H1 (cell line): ENCODE data around the gene TMEM127. TPM values are rescaled to one million over a fixed set of nuclear protein-coding genes. Genes with fewer than 3 reads are reported as not detected.

Source experiments
- CTCF ChIA-PET: fragments of 300-600 bp; sonication (Branson Sonifier 250); formaldehyde crosslinking; loops from one replicate; lab custom pipeline; 2021; ENCODE audit not compliant: partially characterized antibody; lab: Charles Lee
- POLR2A ChIA-PET: fragments of 300-600 bp; sonication (Branson Sonifier 250); formaldehyde crosslinking; loops from one replicate; lab custom pipeline; 2021; ENCODE audit warnings: inconsistent platforms; ENCODE audit not compliant: partially characterized antibody; lab: Charles Lee
- DNase-seq, 2 experiments: peaks; one replicate each; pipeline versions ENCODE4 v3.0.0 to v3.0.0-alpha.2; 2010 to 2022; ENCODE audit warnings: low spot score in 2 of 2, low read depth in 1 of 2, mixed read lengths in 1 of 2
- FAIRE-seq: peaks from 2 replicates; lab custom pipeline; 2011; peaks lifted over from hg19 to GRCh38; lab: Jason Lieb, UNC
- H2AFZ ChIP-seq: 2 replicates; pipeline ENCODE4 v1.8.1; 2012; ENCODE audit warnings: low read length, inconsistent platforms
- H2AK5ac ChIP-seq: 2 replicates; pipeline ENCODE4 v1.6.1; 2013; ENCODE audit warnings: low read depth, low read length
- H2BK120ac ChIP-seq: replicated peaks from 2 replicates; pipeline ENCODE3; 2013; ENCODE audit warnings: low read depth, low read length, inconsistent platforms
- H2BK12ac ChIP-seq: 2 replicates; pipeline ENCODE4 v1.6.1; 2013; ENCODE audit warnings: low read depth, low read length
- H2BK15ac ChIP-seq: 2 replicates; pipeline ENCODE4 v1.6.1; 2013; ENCODE audit warnings: low read length
- H2BK20ac ChIP-seq: 2 replicates; pipeline ENCODE4 v1.6.1; 2013; ENCODE audit warnings: low read length
- H2BK5ac ChIP-seq: 2 replicates; pipeline ENCODE4 v1.6.1; 2013; ENCODE audit warnings: low read depth, low read length
- H3K14ac ChIP-seq: 2 replicates; pipeline ENCODE4 v1.6.1; 2013; ENCODE audit warnings: inconsistent platforms; ENCODE audit not compliant: insufficient read length
- H3K18ac ChIP-seq: 2 replicates; pipeline ENCODE4 v1.6.1; 2013; ENCODE audit warnings: low read length; ENCODE audit errors: extremely low read depth
- H3K23ac ChIP-seq: 2 replicates; pipeline ENCODE4 v1.6.1; 2013; ENCODE audit warnings: inconsistent platforms; ENCODE audit not compliant: insufficient read length
- H3K23me2 ChIP-seq: 2 replicates; pipeline ENCODE4 v1.6.1; 2013; ENCODE audit warnings: low read depth, low read length
- H3K27ac ChIP-seq: 2 replicates; pipeline ENCODE4 v1.6.1; 2011; ENCODE audit warnings: low read depth, low read length, inconsistent platforms
- H3K27me3 ChIP-seq, 4 experiments: replicated peaks in 1 of 4; 1 replicate in 1 of 4; 2 replicates in 3 of 4; pipeline versions ENCODE4 v1.6.1 to v1.8.1; 2011 to 2013; ENCODE audit warnings: low read length in 3 of 4, mild to moderate bottlenecking in 3 of 4, inconsistent platforms in 2 of 4, mixed read lengths in 2 of 4, moderate library complexity in 1 of 4; ENCODE audit not compliant: control insufficient read depth in 3 of 4, insufficient read depth in 3 of 4; ENCODE audit errors: extremely low read depth in 1 of 4
- H3K36me3 ChIP-seq, 4 experiments: 2 replicates each; pipeline versions ENCODE4 v1.6.1 to v1.8.1; 2011 to 2013; ENCODE audit warnings: mild to moderate bottlenecking in 4 of 4, low read length in 3 of 4, moderate library complexity in 2 of 4, control low read depth in 1 of 4, inconsistent platforms in 1 of 4; ENCODE audit not compliant: insufficient read depth in 4 of 4, control insufficient read depth in 2 of 4
- H3K4ac ChIP-seq: replicated peaks from 2 replicates; pipeline ENCODE3; 2013; ENCODE audit warnings: low read length, low read depth, mixed read lengths, inconsistent platforms; ENCODE audit not compliant: insufficient read length
- H3K4me1 ChIP-seq, 4 experiments: replicated peaks in 1 of 4; 1 replicate in 1 of 4; 2 replicates in 3 of 4; pipeline versions ENCODE4 v1.6.1 to v1.8.1; 2011 to 2013; ENCODE audit warnings: low read length in 3 of 4, inconsistent platforms in 2 of 4, mixed read lengths in 1 of 4; ENCODE audit not compliant: insufficient read depth in 4 of 4, control insufficient read depth in 3 of 4
- H3K4me2 ChIP-seq, 2 experiments: 2 replicates each; pipeline versions ENCODE4 v1.6.1 to v1.8.1; 2011 to 2013; ENCODE audit warnings: low read depth in 2 of 2, low read length in 2 of 2, control low read depth in 1 of 2, inconsistent platforms in 1 of 2, mild to moderate bottlenecking in 1 of 2; ENCODE audit not compliant: insufficient read depth in 1 of 2
- H3K4me3 ChIP-seq, 4 experiments: fragments of 200-600, 300-600 bp in 1 of 4; sonication (generic), shearing (Covaris generic), sonication (Bioruptor Twin) in 1 of 4; 2 replicates each; pipeline versions ENCODE4 v1.5.1 to v1.8.1; 2011 to 2016; ENCODE audit warnings: low read length in 4 of 4, low read depth in 3 of 4, control low read depth in 2 of 4, inconsistent platforms in 2 of 4, mild to moderate bottlenecking in 2 of 4, mixed read lengths in 1 of 4, moderate library complexity in 1 of 4; ENCODE audit not compliant: insufficient read depth in 2 of 4; ENCODE audit errors: extremely low read depth in 1 of 4
- H3K56ac ChIP-seq: replicated peaks from 2 replicates; pipeline ENCODE3; 2013; ENCODE audit warnings: low read depth, mild to moderate bottlenecking, mixed read lengths, low read length, inconsistent platforms; ENCODE audit not compliant: insufficient read length
- H3K79me1 ChIP-seq: 2 replicates; pipeline ENCODE4 v1.6.1; 2013; ENCODE audit warnings: low read depth, low read length, control low read depth
- H3K79me2 ChIP-seq, 2 experiments: 2 replicates each; pipeline versions ENCODE4 v1.6.1 to v1.8.1; 2012 to 2013; ENCODE audit warnings: low read length in 2 of 2, mild to moderate bottlenecking in 2 of 2, inconsistent platforms in 1 of 2; ENCODE audit not compliant: insufficient read depth in 2 of 2, control insufficient read depth in 1 of 2
- H3K9ac ChIP-seq, 4 experiments: replicated peaks in 1 of 4; 1 replicate in 1 of 4; 2 replicates in 3 of 4; pipeline versions ENCODE4 v1.6.1 to v1.8.1; 2011 to 2013; ENCODE audit warnings: low read depth in 3 of 4, low read length in 3 of 4, control low read depth in 2 of 4, mild to moderate bottlenecking in 2 of 4, moderate library complexity in 2 of 4, inconsistent platforms in 1 of 4; ENCODE audit errors: extremely low read depth in 1 of 4
- H3K9me3 ChIP-seq, 2 experiments: 2 replicates each; pipeline versions ENCODE4 v1.6.1 to v1.8.1; 2012 to 2013; ENCODE audit warnings: mild to moderate bottlenecking in 2 of 2, moderate library complexity in 2 of 2, control low read depth in 1 of 2, inconsistent platforms in 1 of 2, low read depth in 1 of 2, low read length in 1 of 2, mixed read lengths in 1 of 2; ENCODE audit not compliant: insufficient read depth in 2 of 2
- H4K20me1 ChIP-seq, 2 experiments: replicated peaks in 1 of 2; 2 replicates each; pipeline versions ENCODE3 to v1.8.1; 2011 to 2013; ENCODE audit warnings: inconsistent platforms in 2 of 2, low read length in 2 of 2, mild to moderate bottlenecking in 1 of 2; ENCODE audit not compliant: insufficient read depth in 2 of 2, control insufficient read depth in 1 of 2
- H4K5ac ChIP-seq: 2 replicates; pipeline ENCODE4 v1.6.1; 2013; ENCODE audit warnings: low read length, low read depth, mixed read lengths, inconsistent platforms; ENCODE audit not compliant: insufficient read length
- H4K8ac ChIP-seq: 2 replicates; pipeline ENCODE4 v1.8.0; 2013; ENCODE audit warnings: mild to moderate bottlenecking, moderate library complexity, low read length, inconsistent platforms; ENCODE audit not compliant: insufficient read depth; ENCODE audit errors: extremely low read depth
- H4K91ac ChIP-seq: replicated peaks from 2 replicates; pipeline ENCODE3; 2013; ENCODE audit warnings: low read length, mixed read lengths, inconsistent platforms; ENCODE audit not compliant: insufficient read length
- BACH1 ChIP-seq: IDR thresholded peaks from 2 replicates; pipeline ENCODE4 v1.6.1; 2012; ENCODE audit warnings: low read length, improper control_type of control experiment
- BCL11A ChIP-seq, 2 experiments: IDR thresholded peaks; one replicate each; pipeline ENCODE4 v1.6.1; 2011; ENCODE audit warnings: low read depth in 2 of 2, low read length in 2 of 2, mild to moderate bottlenecking in 2 of 2
- BRCA1 ChIP-seq: IDR thresholded peaks from 2 replicates; pipeline ENCODE4 v1.6.1; 2012; ENCODE audit warnings: low read depth, low read length, improper control_type of control experiment
- EGR1 ChIP-seq: IDR thresholded peaks from 2 replicates; pipeline ENCODE4 v1.6.1; 2011; ENCODE audit warnings: low read depth, low read length, borderline replicate concordance
- EZH2 ChIP-seq: fragments of 200-600 bp; sonication (generic); IDR thresholded peaks from 2 replicates; pipeline ENCODE4 v1.7.1; 2012; ENCODE audit warnings: low read depth, mild to moderate bottlenecking, moderate library complexity, low read length, inconsistent platforms; ENCODE audit not compliant: severe bottlenecking
- FOSL1 ChIP-seq: IDR thresholded peaks from 2 replicates; pipeline ENCODE4 v1.6.1; 2011; ENCODE audit warnings: mild to moderate bottlenecking, low read depth, low read length, moderate library complexity; ENCODE audit not compliant: insufficient read depth
- HDAC2 ChIP-seq, 2 experiments: fragments of 300-600 bp in 1 of 2; sonication (generic) in 1 of 2; IDR thresholded peaks; 2 replicates each; pipeline ENCODE4 v1.6.1; 2011 to 2012; ENCODE audit warnings: low read depth in 2 of 2, low read length in 2 of 2, mild to moderate bottlenecking in 2 of 2, moderate library complexity in 2 of 2, borderline replicate concordance in 1 of 2, inconsistent platforms in 1 of 2
- JUND ChIP-seq: IDR thresholded peaks from 2 replicates; pipeline ENCODE4 v1.6.1; 2011; ENCODE audit warnings: mild to moderate bottlenecking, improper control_type of control experiment, low read length
- POU5F1 ChIP-seq: IDR thresholded peaks from 2 replicates; pipeline ENCODE4 v1.6.1; 2011; ENCODE audit warnings: low read depth, mild to moderate bottlenecking, low read length, moderate library complexity
- RAD21 ChIP-seq, 2 experiments: IDR thresholded peaks in 1 of 2; conservative IDR thresholded peaks in 1 of 2; 2 replicates each; pipeline ENCODE4 v1.6.1; 2011; ENCODE audit warnings: low read depth in 2 of 2, low read length in 2 of 2, improper control_type of control experiment in 1 of 2, inconsistent platforms in 1 of 2, mild to moderate bottlenecking in 1 of 2, moderate library complexity in 1 of 2
- RXRA ChIP-seq: IDR thresholded peaks from 2 replicates; pipeline ENCODE4 v1.6.1; 2011; ENCODE audit warnings: low read depth, mild to moderate bottlenecking, low read length, moderate library complexity; ENCODE audit not compliant: insufficient read depth
- SIRT6 ChIP-seq: IDR thresholded peaks from one replicate; pipeline ENCODE4 v1.7.1; 2012; ENCODE audit warnings: low read length, inconsistent platforms
- TBP ChIP-seq: IDR thresholded peaks from 2 replicates; pipeline ENCODE4 v1.6.1; 2011; ENCODE audit warnings: low read depth, low read length, improper control_type of control experiment
- TCF12 ChIP-seq: IDR thresholded peaks from 2 replicates; pipeline ENCODE4 v1.6.1; 2011; ENCODE audit warnings: low read depth, mild to moderate bottlenecking, low read length
- WGBS, 2 experiments: shearing (Covaris generic) in 1 of 2; methylation state at CpG; one replicate each; pipeline versions ENCODE4 v1.1.6 to v1.1.7; 2013 to 2015; ENCODE audit warnings: low lambda C conversion rate in 2 of 2, mixed read lengths in 2 of 2, inconsistent platforms in 1 of 2, low coverage in 1 of 2, missing lambda C conversion rate in 1 of 2; ENCODE audit not compliant: insufficient replicate concordance in 2 of 2, insufficient coverage in 1 of 2, insufficient read length in 1 of 2; ENCODE audit errors: extremely low coverage in 1 of 2, missing lambda C conversion rate in 1 of 2; 5-methylcytosine and 5-hydroxymethylcytosine counted together
- polyA plus RNA-seq, 7 experiments: library from polyadenylated mRNA; depleted of rRNA in 3 of 7; stranded (reverse) in 5 of 7; unstranded in 2 of 7; fragments of >200 nt in 5 of 7; fragments of 200-250 nt in 2 of 7; gene quantifications; 1 replicate in 5 of 7; 2 replicates in 1 of 7; 4 replicates in 1 of 7; pipeline versions ENCODE4 v1.2.1 to v1.2.3, GENCODE V29; 2011 to 2013; ENCODE audit warnings: missing spikeins in 2 of 7, mixed read lengths in 2 of 7
- total RNA-seq: library from RNA; stranded (reverse); fragmentation: NEBNext Ultra II Directional; extraction: Animal tissue kit (Norgen Biotek cat#: 25700); gene quantifications from 2 replicates; pipeline ENCODE4 v1.2.1, GENCODE V29; 2021

Gene TMEM127
- total and polyA plus RNA-seq, 2 of the 8 experiments (the other 6 are each of a cell fraction or from before 2014, with no cell fraction given), result 25.0 to 41.0 TPM

DNA sequence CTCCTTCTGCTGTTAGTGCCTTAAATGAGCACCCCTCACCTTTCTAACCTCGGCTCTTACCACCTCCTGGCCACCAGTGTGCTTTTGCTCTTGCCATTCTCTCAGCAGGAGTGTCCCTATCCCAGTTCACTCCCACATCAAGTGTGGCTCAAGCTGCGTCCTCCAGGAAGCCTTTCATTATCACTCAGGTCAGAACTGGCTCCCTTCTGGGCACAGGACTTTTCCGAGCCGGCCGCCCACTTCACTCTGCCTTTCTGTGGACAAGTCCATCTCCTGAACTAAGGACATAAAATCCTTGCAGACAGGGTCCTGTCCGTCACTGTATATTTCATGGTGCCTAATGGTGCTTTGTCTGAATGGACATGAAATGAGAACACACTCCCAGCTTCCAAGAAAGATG lies 15.6 kb downstream of the TMEM127 start:
- FAIRE-seq, result no peak
- ChIA-PET CTCF (interaction anchor here (0.6 to 2.6 kb wide), 6 partner anchors 9 to 106 kb away, joined by 3 to 11 read pairs (median 3); no protein-coding TSS in a partner anchor), POLR2A (interaction anchor here (0.9 to 4.3 kb wide), 6 partner anchors 10 to 257 kb away, joined by 3 to 16 read pairs (median 4); no protein-coding TSS in a partner anchor)
- H2BK20ac ChIP-seq, result no peak overlapping the region
- peaks cover 2% of the 10 kb centered on the region; the same call in 1 of the 2 replicates for H3K79me1 ChIP-seq
- WGBS, 2 experiments, result 82% methylated on average over 6 of the region's 6 CpGs; no CpG with 5 or more reads in 1 of the 2 experiments
- H3K4ac ChIP-seq, result no peak overlapping the region
- H4K91ac ChIP-seq, result no peak overlapping the region
- no peak overlapping the region for H3K23ac ChIP-seq
- H3K4me2 ChIP-seq, result no peak overlapping the region
- H2AK5ac ChIP-seq, result no peak overlapping the region
- no peak overlapping the region for H2BK15ac ChIP-seq
- no peaks in the 10 kb centered on the region for H3K4me1 ChIP-seq
- no peak overlapping the region for H3K56ac ChIP-seq
- no peak overlapping the region for H2BK5ac ChIP-seq
- no peak overlapping the region for H3K27ac ChIP-seq
- no peak overlapping the region for H3K9ac ChIP-seq
- no peak overlapping the region for H2BK120ac ChIP-seq
- H3K9me3 ChIP-seq, result no peaks in the 10 kb centered on the region
- H3K4me3 ChIP-seq, result no peak overlapping the region
- no peak overlapping the region for H4K5ac ChIP-seq
- peaks cover 3 to 11% (median 5%) of the 10 kb centered on the region in 4 experiments; a peak in 5 of 8 replicates for H3K36me3 ChIP-seq
- H4K20me1 ChIP-seq, result peaks cover 1 to 3% of the 10 kb centered on the region in 2 experiments
- H2BK12ac ChIP-seq, result peak overlapping the region; percentile 33; the same call in 1 of the 2 replicates
- no peak overlapping the region for H3K14ac ChIP-seq
- H3K27me3 ChIP-seq, result no peaks in the 10 kb centered on the region
- H2AFZ ChIP-seq, result no peak overlapping the region
- no peaks in the 10 kb centered on the region for H3K79me2 ChIP-seq
- DNase-seq, result no peak
- no peaks in the 10 kb centered on the region for H3K23me2 ChIP-seq
- no peak overlapping the region for H4K8ac ChIP-seq
- no peak overlapping the region for H3K18ac ChIP-seq
- no peak for TF ChIP-seq BCL11A (IDR thresholded peaks at IDR 0.05; ENCODE audit: low read depth in 2 of 2, low read length in 2 of 2)
- TF ChIP-seq RXRA, result no peak
- no peak for TF ChIP-seq SIRT6
- no peak for TF ChIP-seq EZH2
- no peak for TF ChIP-seq FOSL1
- no peak for TF ChIP-seq JUND
- TF ChIP-seq EGR1, result no peak
- no peak for TF ChIP-seq BRCA1
- no peak for TF ChIP-seq RAD21 (IDR thresholded peaks at IDR 0.05 in 1 of 2, conservative IDR thresholded peaks at IDR 0.05 in 1 of 2; ENCODE audit: low read depth in 2 of 2, low read length in 2 of 2)
- TF ChIP-seq POU5F1, result no peak
- no peak for TF ChIP-seq BACH1
- TF ChIP-seq HDAC2 (IDR thresholded peaks at IDR 0.05; ENCODE audit: borderline replicate concordance in 1 of 2, low read depth in 2 of 2, low read length in 2 of 2), result no peak
- no peak for TF ChIP-seq TBP
- TF ChIP-seq TCF12, result no peak
